PC-9 (cell line): ENCODE data around the gene RSL1D1. TPM values are rescaled to one million over a fixed set of nuclear protein-coding genes. Genes with fewer than 3 reads are reported as not detected.

Source experiments
- BruUV-seq: library from RNA; stranded (reverse); fragments of 400-500 nt; replicated peaks from 2 replicates; lab custom pipeline; 2021; lab: Mats Ljungman, UMichigan
- CTCF ChIA-PET: fragments of 300-600 bp; sonication (Branson Sonifier 250); formaldehyde crosslinking; loops from one replicate; lab custom pipeline; 2022; ENCODE audit warnings: antibody characterized with exemption; lab: Charles Lee
- POLR2A ChIA-PET: fragments of 300-600 bp; sonication (Branson Sonifier 250); formaldehyde crosslinking; loops from one replicate; lab custom pipeline; 2022; ENCODE audit warnings: antibody characterized with exemption; ENCODE audit not compliant: unreplicated experiment; lab: Charles Lee
- DNase-seq, 2 experiments: peaks; one replicate each; pipeline versions ENCODE4 v3.0.0 to v3.0.0-alpha.2; 2015 to 2022; ENCODE audit warnings: mixed read lengths in 1 of 2
- H2AFZ ChIP-seq: fragments of 200-600 bp; sonication (generic); 2 replicates; pipeline ENCODE4 v1.8.1; 2017; ENCODE audit warnings: antibody characterized with exemption
- H3F3A ChIP-seq: fragments of 200-600 bp; sonication (generic); 2 replicates; pipeline ENCODE4 v1.8.1; 2017; ENCODE audit warnings: antibody characterized with exemption, mild to moderate bottlenecking, low read depth; ENCODE audit not compliant: insufficient read depth
- H3K27ac ChIP-seq: fragments of 200-600 bp; sonication (generic); 2 replicates; pipeline ENCODE4 v1.6.1; 2016; ENCODE audit warnings: mixed run types
- H3K27me3 ChIP-seq: fragments of 200-600 bp; sonication (generic); 2 replicates; pipeline ENCODE4 v1.6.1; 2016; ENCODE audit warnings: low read depth, mixed run types; ENCODE audit not compliant: insufficient read depth
- H3K36me3 ChIP-seq: fragments of 200-600 bp; sonication (generic); 2 replicates; pipeline ENCODE4 v1.6.1; 2016; ENCODE audit warnings: low read depth, mixed run types
- H3K4me1 ChIP-seq: fragments of 200-600 bp; sonication (generic); replicated peaks from 2 replicates; pipeline ENCODE4 v1.6.1; 2016; ENCODE audit warnings: mixed run types; ENCODE audit not compliant: insufficient read depth
- H3K4me2 ChIP-seq: fragments of 200-600 bp; sonication (generic); 2 replicates; pipeline ENCODE4 v1.6.1; 2017; ENCODE audit warnings: mixed run types
- H3K4me3 ChIP-seq: fragments of 200-600 bp; sonication (generic); 2 replicates; pipeline ENCODE4 v1.6.1; 2016; ENCODE audit warnings: mixed run types
- H3K79me2 ChIP-seq: fragments of 200-600 bp; sonication (generic); 2 replicates; pipeline ENCODE4 v1.6.1; 2017; ENCODE audit warnings: low read depth, mixed run types
- H3K9me2 ChIP-seq: fragments of 200-600 bp; sonication (generic); 2 replicates; pipeline ENCODE4 v1.8.1; 2017; ENCODE audit warnings: mild to moderate bottlenecking; ENCODE audit not compliant: insufficient read depth
- H3K9me3 ChIP-seq: fragments of 200-600 bp; sonication (generic); 2 replicates; pipeline ENCODE4 v1.8.1; 2016; ENCODE audit warnings: low read depth; ENCODE audit not compliant: insufficient read depth
- H4K20me1 ChIP-seq: fragments of 200-600 bp; sonication (generic); 2 replicates; pipeline ENCODE4 v1.8.1; 2017; ENCODE audit not compliant: insufficient read depth
- CTCF ChIP-seq: fragments of 200-600 bp; sonication (generic); conservative IDR thresholded peaks from 2 replicates; pipeline ENCODE4 v1.6.1; 2017; ENCODE audit warnings: mixed run types, antibody characterized with exemption, mild to moderate bottlenecking, moderate library complexity
- EZH2 ChIP-seq: fragments of 200-600 bp; sonication (generic); IDR thresholded peaks from 2 replicates; pipeline ENCODE4 v1.8.0; 2017; ENCODE audit warnings: antibody characterized with exemption, low read depth
- intact Hi-C: fragments of 100-400 bp; cut with micrococcal nuclease; formaldehyde crosslinking; loops from one replicate; pipeline ENCODE4 v1.10.0; 2022; ENCODE audit not compliant: unreplicated experiment
- total RNA-seq: library from RNA; stranded (reverse); gene quantifications from 2 replicates; pipeline ENCODE4 v1.2.3, GENCODE V29; 2021

The RSL1D1 gene
- total RNA-seq, 1 experiment from 2014 or later, result 226 TPM

- Histone ChIP-seq H4K20me1 (peaks cover 54% of the 10 kb centered on the region), H3K9me2 (no peaks in the 10 kb centered on the region), H2AFZ (no peak overlapping the region), H3K4me2 (no peak overlapping the region), H3K27me3 (no peaks in the 10 kb centered on the region), H3F3A (peaks cover 13% of the 10 kb centered on the region; the same call in 1 of the 2 replicates), H3K9me3 (no peaks in the 10 kb centered on the region), H3K27ac (no peak overlapping the region), H3K4me3 (no peak overlapping the region), H3K36me3 (0 out of 2 replicates have a peak, but pooled peaks cover 15% of the 10 kb centered on the region), H3K4me1 (peaks cover 15% of the 10 kb centered on the region), H3K79me2 (peaks cover 74% of the 10 kb centered on the region)
- POLR2A ChIA-PET, result no interaction called here
- BruUV-seq, result no TSS peak
- no peak for DNase-seq
- intact Hi-C loops, result no loop called here
- CTCF ChIA-PET, result no interaction called here
- TF ChIP-seq EZH2 (no peak), CTCF (no peak)
Measured at GRCh38 chr16:11794447-11794846, 56.9 kb downstream of the RSL1D1 start.

- Histone ChIP-seq H3K79me2 (peaks cover 74% of the 10 kb centered on the region), H3K4me3 (no peak overlapping the region), H3F3A (peaks cover 13% of the 10 kb centered on the region; the same call in 1 of the 2 replicates), H3K27ac (no peak overlapping the region), H3K9me3 (no peaks in the 10 kb centered on the region), H3K36me3 (0 out of 2 replicates have a peak, but pooled peaks cover 15% of the 10 kb centered on the region), H3K4me2 (no peak overlapping the region), H3K9me2 (no peaks in the 10 kb centered on the region), H3K27me3 (no peaks in the 10 kb centered on the region), H4K20me1 (peaks cover 58% of the 10 kb centered on the region), H2AFZ (no peak overlapping the region), H3K4me1 (peaks cover 14% of the 10 kb centered on the region)
- ChIA-PET CTCF (no interaction called here), POLR2A (interaction anchor here (0.7 kb wide), 1 partner anchor 268 kb away, joined by 4 read pairs; no protein-coding TSS in a partner anchor)
- DNase-seq, result no peak
- intact Hi-C loops, result no loop called here
- TF ChIP-seq CTCF (no peak), EZH2 (no peak)
- no TSS peak for BruUV-seq
Measured at GRCh38 chr16:11793840-11794239, 57.5 kb downstream of the RSL1D1 start.

- H3K4me1 ChIP-seq, result peaks cover 6% of the 10 kb centered on the region; the same call in 1 of the 2 replicates
- H4K20me1 ChIP-seq, result peaks cover 67% of the 10 kb centered on the region
- H2AFZ ChIP-seq, result no peak overlapping the region
- DNase-seq, result no peak
- H3K9me3 ChIP-seq, result no peaks in the 10 kb centered on the region
- ChIA-PET CTCF (no interaction called here), POLR2A (no interaction called here)
- peaks cover 85% of the 10 kb centered on the region for H3K79me2 ChIP-seq
- intact Hi-C loops, result no loop called here
- H3K27ac ChIP-seq, result no peak overlapping the region
- H3K36me3 ChIP-seq, result 0 out of 2 replicates have a peak, but pooled peaks cover 15% of the 10 kb centered on the region
- H3F3A ChIP-seq, result peaks cover 8% of the 10 kb centered on the region; the same call in 1 of the 2 replicates
- H3K9me2 ChIP-seq, result no peaks in the 10 kb centered on the region
- no TSS peak for BruUV-seq
- no peak overlapping the region for H3K4me3 ChIP-seq
- TF ChIP-seq EZH2 (no peak), CTCF (no peak)
- no peak overlapping the region for H3K4me2 ChIP-seq
- H3K27me3 ChIP-seq, result no peaks in the 10 kb centered on the region
Measured at GRCh38 chr16:11792410-11793241, 58.7 kb downstream of the RSL1D1 start.
